Left lobe of liver (tissue), 2 donors: Measurements from ENCODE around the gene PHC1. TPM values are rescaled to one million over a fixed set of nuclear protein-coding genes. Genes with fewer than 3 reads are reported as not detected.
"Not testable (repeated sequence)": the region's sequence is repeated elsewhere in the genome, so short reads cannot be mapped to it uniquely, and the experiment has no call there.

Experiments
- ATAC-seq: fragments of 200-7000 bp; cut with Tn5 transposase; one replicate; pipeline ENCODE4 v1.9.1; 2020; ENCODE audit warnings: mild to moderate bottlenecking, moderate library complexity
- DNase-seq: peaks from one replicate; pipeline ENCODE4 v3.0.0-alpha.2; 2020; ENCODE audit warnings: low spot score
- total RNA-seq: library from RNA; stranded (reverse); gene quantifications from one replicate; pipeline ENCODE4 v1.2.1, GENCODE V29; 2021
- donor health status: DM: no; HTN: no; CAD: no; lungs with moderate emphysema.
- donor health status: DM: no; HTN: yes; CAD: no.

PHC1 gene
- total RNA-seq, 1 donor from 2014 or later = 4.6 TPM

DNA sequence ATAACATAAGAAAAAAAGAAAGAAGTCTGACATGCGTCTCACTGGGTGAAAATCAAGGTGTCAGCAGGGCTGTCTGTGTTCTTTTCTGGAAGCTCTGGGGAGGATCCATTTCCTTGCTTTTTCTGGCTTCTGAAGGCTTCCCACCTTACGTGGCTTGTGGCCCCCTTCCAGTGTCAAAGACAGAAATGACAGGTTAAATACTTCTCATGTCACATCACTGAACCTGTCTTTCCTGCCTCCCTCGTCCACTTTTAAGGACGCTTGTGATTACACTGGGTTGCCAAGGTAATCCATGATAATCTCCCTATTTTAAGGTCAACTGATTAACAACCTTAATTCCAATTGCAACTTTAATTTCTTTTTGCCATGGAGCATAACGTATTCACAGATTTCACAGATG, 4.6 kb upstream of the PHC1 start:
- DNase-seq = no peak
- no peak for ATAC-seq

- DNase-seq (no peak), ATAC-seq (no peak)
Observed at GRCh38 chr12:8911606-8912268, 2.6 kb upstream of the PHC1 start.

- DNase-seq (no peak), ATAC-seq (no peak)
Observed at GRCh38 chr12:8912914-8913313, 1.4 kb upstream of the PHC1 start.

GRCh38 chr12:8913702-8914032, 642 bp upstream of the PHC1 start:
- ATAC-seq = no peak
- no peak for DNase-seq

GRCh38 chr12:8914716-8915526, 612 bp downstream of the PHC1 start:
- peak; percentile 87 for ATAC-seq

DNA sequence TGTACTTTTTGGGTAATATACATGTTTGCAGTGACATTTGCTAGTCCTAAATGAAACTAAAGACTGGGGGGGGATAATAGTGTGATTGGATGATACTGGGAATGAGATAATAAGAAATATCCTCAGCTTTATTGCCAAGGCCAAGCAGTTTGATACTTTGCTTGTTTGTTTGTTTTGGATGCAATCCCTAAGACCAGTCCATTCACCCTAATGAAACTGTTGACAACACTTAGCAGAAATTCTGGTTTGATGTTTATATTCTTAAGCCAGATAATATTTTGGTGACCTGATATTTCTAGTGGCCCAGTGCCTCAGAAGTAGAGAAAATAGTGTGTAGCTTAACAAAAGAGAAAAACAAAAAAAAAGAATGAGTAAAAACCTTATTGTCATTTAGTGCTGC, 1.8 kb downstream of the PHC1 start:
- ATAC-seq (no peak), DNase-seq (no peak)

More at GRCh38 chr12:8914716-8915526, 612 bp downstream of the PHC1 start:
- peak; percentile 61 for DNase-seq

GRCh38 chr12:8917031-8917430, 2.7 kb downstream of the PHC1 start:
- no peak for DNase-seq
- ATAC-seq = no peak

DNA sequence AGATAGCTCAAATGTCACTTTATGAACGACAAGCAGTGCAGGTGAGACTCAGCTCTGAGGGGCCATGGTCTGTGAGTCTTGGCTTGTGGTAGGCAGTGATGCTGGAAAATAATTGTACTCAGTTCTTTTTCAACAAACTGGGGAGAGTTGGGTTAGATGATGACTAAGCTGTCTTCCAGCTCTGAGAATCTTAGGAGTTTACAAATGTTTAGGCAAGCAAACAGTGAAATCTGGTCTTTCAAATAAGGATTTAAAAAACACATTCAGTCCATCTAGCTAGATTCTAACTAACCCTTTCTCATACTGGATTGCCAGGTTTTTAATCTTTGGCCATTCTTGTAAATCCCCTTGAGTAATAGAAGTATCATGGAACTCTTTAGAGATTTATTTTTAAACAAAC, 3.4 kb downstream of the PHC1 start:
- no peak for ATAC-seq

GRCh38 chr12:8919643-8920042, 5.3 kb downstream of the PHC1 start:
- peak; percentile 68 for ATAC-seq
- DNase-seq = not testable (repeated sequence)

More for the DNA sequence above, 3.4 kb downstream of the PHC1 start:
- no peak for DNase-seq

DNA sequence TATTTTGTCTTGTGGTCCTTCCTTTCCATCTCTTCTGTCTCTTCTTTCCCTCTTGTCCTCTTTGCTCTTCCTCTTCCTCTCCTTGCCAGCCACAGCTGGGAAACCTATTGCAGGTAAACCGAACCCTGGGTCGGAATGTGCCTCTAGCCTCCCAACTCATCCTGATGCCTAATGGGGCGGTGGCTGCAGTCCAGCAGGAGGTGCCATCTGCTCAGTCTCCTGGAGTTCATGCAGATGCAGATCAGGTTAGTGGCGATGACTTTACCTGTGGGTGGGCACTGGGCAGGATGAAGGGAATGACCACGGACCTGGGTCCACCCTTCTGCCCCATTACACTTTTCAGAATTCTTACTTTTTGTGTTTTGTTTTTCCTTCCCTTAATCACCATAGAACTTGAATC, 8.2 kb downstream of the PHC1 start:
- DNase-seq (no peak), ATAC-seq (no peak)

DNA sequence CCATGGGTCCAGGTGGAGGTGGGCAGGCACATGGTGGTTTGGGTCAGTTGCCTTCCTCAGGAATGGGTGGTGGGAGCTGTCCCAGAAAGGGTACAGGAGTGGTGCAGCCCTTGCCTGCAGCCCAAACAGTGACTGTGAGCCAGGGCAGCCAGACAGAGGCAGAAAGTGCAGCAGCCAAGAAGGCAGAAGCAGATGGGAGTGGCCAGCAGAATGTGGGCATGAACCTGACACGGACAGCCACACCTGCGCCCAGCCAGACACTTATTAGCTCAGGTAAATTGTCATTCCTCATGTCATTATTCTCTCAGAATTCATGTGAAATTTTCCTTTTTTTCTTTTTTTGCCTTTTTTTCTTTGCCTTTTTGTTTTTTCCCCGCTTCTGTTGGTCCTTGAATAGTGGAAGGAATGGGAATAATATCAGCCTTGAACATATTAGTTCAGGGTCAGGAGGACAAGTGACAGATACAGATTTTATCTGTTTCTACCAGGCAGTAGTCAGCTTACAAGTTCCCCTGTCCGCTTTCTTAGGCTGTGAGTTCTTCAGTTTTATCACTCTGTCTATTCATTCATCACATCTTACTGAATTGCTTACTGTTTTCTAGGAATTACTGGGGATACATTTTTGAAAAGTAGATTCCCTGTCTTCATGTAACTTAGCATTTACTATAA, 16.5 kb downstream of the PHC1 start:
- DNase-seq, ATAC-seq: not testable (repeated sequence)

- not testable (repeated sequence) for DNase-seq, ATAC-seq
Observed at GRCh38 chr12:8932464-8932863, 18.2 kb downstream of the PHC1 start.

DNA sequence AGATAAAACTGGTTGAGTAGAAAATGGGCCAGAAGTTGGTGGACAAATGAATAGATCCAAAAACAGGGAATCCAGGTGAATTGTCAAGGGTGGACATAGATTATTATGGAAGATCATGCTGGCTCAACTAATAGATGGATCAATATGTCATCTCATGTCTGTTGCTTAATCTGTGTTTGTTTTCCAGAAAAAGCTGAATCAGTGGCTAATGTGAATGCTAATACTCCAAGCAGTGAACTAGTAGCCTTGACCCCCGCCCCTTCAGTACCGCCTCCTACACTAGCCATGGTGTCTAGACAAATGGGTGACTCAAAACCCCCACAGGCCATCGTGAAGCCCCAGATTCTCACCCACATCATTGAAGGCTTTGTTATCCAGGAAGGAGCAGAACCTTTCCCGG, 19.8 kb downstream of the PHC1 start:
- not testable (repeated sequence) for DNase-seq
- peak; percentile 72 for ATAC-seq

DNA sequence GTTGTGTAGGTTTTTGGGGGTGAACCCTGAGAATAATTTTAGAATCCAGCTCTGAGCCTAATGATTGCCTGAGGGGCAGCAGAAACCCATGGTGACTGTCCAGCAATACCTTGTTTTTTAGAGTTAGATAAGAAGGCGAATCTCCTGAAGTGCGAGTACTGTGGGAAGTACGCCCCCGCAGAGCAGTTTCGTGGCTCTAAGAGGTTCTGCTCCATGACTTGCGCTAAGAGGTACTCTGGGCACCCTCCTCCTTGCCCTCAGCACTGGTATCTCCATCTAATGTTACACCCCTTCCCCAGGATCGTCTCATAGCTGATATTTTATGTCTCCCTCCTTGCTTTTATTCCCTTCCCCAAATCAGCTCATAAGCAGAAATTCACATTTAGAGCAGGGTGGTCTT, 22.4 kb downstream of the PHC1 start:
- DNase-seq = no peak
- no peak for ATAC-seq

GRCh38 chr12:8937842-8938442, 23.6 kb downstream of the PHC1 start:
- not testable (repeated sequence) for ATAC-seq, DNase-seq

GRCh38 chr12:8941691-8942478, 27.6 kb downstream of the PHC1 start:
- no peak for ATAC-seq
- DNase-seq = no peak

DNA sequence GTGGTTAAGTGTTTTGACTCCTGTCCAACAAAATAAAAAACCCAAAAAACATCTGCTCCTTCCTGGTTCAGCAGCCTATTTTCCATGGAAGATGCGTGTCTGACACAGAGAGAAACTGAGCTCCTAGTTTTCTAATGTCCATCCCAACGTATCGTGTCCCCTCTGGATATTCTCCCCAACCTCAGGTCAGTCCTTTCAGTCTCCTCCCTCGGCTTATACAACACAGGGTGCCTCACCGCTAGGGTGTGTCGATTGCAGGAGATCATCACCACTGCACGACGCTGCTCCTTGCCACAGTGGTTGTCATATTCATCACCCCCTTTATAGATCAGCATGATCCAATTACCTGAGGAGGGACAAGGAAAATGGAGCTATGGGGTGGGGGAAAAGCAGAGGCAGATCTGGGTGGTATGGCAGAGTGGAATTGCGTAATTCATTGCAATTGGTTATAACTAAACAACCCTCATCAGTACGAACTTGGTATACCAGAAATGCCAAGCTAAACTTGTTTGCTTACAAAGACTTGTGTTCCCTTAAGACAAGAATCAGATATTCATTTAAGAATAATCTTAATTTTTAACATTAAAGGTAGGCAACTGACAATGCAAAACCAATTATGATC, 29.4 kb downstream of the PHC1 start:
- ATAC-seq (no peak), DNase-seq (no peak)

DNA sequence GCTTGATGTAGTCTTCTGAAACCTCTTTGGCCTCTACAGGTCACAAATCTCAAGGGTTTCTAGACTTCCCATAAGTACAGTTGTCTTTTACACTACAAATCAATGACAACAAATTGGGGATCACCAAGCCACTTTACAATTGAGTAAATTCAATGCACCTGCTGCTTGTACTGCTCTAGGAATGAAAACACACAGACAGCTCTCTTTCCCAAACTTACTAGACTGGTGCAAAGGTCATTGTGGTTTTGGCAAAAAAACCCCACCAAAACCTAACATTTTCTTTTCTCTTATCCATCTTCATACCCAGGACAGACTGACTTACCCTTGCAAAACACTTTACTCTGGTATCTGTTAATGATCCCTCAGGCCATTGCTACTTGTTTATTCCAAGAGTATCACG, 32.4 kb downstream of the PHC1 start:
- ATAC-seq = no peak
- DNase-seq = no peak

DNA sequence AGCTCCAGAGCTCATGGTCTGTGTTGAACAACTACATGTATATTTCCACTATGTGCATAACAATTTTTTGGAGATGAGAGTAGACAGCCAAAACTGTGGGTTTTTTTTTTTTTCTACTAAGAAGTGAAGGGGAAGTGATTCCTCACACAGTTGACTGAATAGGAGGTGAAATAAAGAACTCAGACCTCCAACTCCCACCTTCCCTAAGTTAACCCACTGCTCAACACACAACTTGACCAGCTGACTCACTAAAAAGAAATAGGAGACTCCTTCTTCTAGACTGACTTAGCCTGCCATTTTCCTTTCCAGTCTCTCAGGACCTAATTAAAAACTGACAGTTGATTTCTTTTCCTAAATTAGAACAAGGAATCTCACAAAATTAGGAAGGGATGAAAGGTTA, 33.4 kb downstream of the PHC1 start:
- ATAC-seq = no peak
- DNase-seq = no peak

DNA sequence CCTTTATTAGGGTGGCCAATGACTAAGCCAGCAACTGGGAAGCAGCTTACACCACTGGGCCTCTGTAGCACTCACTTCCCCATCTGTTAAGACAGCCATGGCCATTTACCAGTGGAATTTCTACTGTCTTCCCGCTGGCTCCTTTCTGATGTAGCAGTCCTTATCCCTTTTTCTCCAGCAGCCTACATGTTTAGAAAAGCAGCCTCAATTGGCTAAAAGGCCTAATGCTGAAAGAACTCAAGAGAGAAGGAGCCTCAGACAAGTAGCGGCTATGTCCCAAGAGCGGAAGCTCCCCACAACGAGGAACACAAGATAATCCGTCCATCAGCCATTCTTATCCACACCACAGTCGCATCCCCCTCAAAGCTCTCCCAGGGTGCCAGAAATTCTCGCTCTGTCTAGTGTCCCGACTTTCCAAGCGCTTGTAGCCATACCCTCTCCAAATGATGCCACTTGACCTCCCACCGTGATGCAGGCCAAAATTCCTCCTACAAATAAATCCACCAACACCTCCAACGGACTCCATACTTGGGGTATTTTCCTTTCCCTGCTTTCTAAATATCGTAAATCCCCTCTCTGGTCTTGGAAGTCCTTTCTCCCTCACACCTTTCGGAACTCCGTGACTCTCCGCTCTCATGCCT, 34.5 kb downstream of the PHC1 start:
- ATAC-seq (no peak), DNase-seq (no peak)
